ENCODE data around the gene CFAP54.
"Not testable (repeated sequence)": the region's sequence is repeated elsewhere in the genome, so short reads cannot be mapped to it uniquely, and the experiment has no call there.

CFAP54 gene

GRCh38 chr12:96635844-96636243 is 146.5 kb downstream of the CFAP54 start:
- no peak overlapping the region for H3K4me3 ChIP-seq (ENCODE audit: low read depth, low read length)
- TF ChIP-seq CTCF (IDR thresholded peaks at IDR 0.05; ENCODE audit: low read depth, low read length): no peak

GRCh38 chr12:96636895-96637294 is 147.5 kb downstream of the CFAP54 start:
- no peak overlapping the region for H3K4me3 ChIP-seq (ENCODE audit: low read depth, low read length)
- no peak for TF ChIP-seq CTCF (IDR thresholded peaks at IDR 0.05; ENCODE audit: low read depth, low read length)

- H3K4me3 ChIP-seq (ENCODE audit: low read depth, low read length): no peak overlapping the region
- no peak for TF ChIP-seq CTCF (IDR thresholded peaks at IDR 0.05; ENCODE audit: low read depth, low read length)
Observed at GRCh38 chr12:96648923-96649322, 159.5 kb downstream of the CFAP54 start.

- no peak overlapping the region for H3K4me3 ChIP-seq (ENCODE audit: low read depth, low read length)
- no peak for TF ChIP-seq CTCF (IDR thresholded peaks at IDR 0.05; ENCODE audit: low read depth, low read length)
Observed at GRCh38 chr12:96652870-96653269, 163.5 kb downstream of the CFAP54 start.

- TF ChIP-seq CTCF (IDR thresholded peaks at IDR 0.05; ENCODE audit: low read depth, low read length): no peak
- no peak overlapping the region for H3K4me3 ChIP-seq (ENCODE audit: low read depth, low read length)
Observed at GRCh38 chr12:96658075-96658474, 168.7 kb downstream of the CFAP54 start.

GRCh38 chr12:96669786-96670185 is 180.4 kb downstream of the CFAP54 start:
- no peak for TF ChIP-seq CTCF (IDR thresholded peaks at IDR 0.05; ENCODE audit: low read depth, low read length)
- no peak overlapping the region for H3K4me3 ChIP-seq (ENCODE audit: low read depth, low read length)

DNA sequence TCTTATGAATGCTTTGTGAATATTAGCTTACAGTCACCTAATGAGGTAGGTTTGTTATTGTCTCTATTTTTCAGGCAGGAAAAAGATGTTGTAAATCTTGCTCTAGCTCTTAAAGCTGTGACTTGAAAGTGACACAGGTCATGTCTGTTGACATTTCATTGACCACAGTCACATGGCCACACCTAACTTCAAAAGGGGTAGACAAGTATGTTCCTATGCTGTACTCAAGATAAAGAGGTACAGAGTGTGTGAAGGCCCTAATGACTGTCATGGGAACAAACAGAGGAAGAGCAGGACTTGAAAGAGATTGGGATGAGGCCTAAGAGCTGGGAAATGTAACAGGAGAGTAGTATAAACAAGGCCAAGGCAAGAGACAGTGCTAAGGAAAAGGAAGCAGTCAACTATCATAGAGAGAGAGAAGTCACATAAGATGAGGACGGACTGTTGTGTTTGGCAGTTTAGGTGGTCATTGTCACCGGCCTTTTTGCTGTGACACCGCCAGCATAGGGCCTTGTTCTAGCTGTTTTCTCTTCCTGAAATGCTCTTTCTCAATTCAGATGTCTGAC is 181.0 kb downstream of the CFAP54 start:
- no peak overlapping the region for H3K4me3 ChIP-seq (ENCODE audit: low read depth, low read length)
- TF ChIP-seq CTCF (IDR thresholded peaks at IDR 0.05; ENCODE audit: low read depth, low read length): no peak

DNA sequence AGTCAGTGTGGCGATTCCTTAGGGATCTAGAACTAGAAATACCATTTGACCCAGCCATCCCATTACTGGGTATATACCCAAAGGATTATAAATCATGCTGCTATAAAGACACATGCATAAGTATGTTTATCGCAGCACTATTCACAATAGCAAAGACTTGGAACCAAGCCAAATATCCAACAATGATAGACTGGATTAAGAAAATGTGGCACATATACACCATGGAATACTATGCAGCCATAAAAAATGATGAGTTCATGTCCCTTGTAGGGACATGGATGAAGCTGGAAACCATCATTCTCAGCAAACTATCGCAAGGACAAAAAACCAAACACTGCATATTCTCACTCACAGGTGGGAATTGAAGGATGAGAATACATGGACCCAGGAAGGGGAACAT is 186.1 kb downstream of the CFAP54 start:
- not testable (repeated sequence) for H3K4me3 ChIP-seq (ENCODE audit: low read depth, low read length)

Data from WI38 (cell line).